ENCODE results near the gene CCDC8. TPM values are rescaled to one million over a fixed set of nuclear protein-coding genes. Genes with fewer than 3 reads are reported as not detected.

The CCDC8 gene
- total RNA-seq, 1 experiment from 2014 or later: 18.6 TPM

- peaks cover 6% of the 10 kb centered on the region; the same call in 1 of the 2 replicates for H3K9me3 ChIP-seq (replicated peaks)
- peaks cover 74% of the 10 kb centered on the region for H3K36me3 ChIP-seq
- H3K27me3 ChIP-seq (replicated peaks): no peaks in the 10 kb centered on the region
- peak overlapping the region; percentile 82 for H3K27ac ChIP-seq
- H3K4me3 ChIP-seq: peak overlapping the region; percentile 25
- DNase-seq (ENCODE audit: low read depth in 1 of 2, low spot score in 2 of 2): peak; percentile 93 to 96
- H3K4me1 ChIP-seq (replicated peaks): peaks cover 60% of the 10 kb centered on the region
Measured at GRCh38 chr19:46390866-46391265, 22.5 kb downstream of the CCDC8 start.

- no peaks in the 10 kb centered on the region for H3K27me3 ChIP-seq (replicated peaks)
- H3K4me3 ChIP-seq: peak overlapping the region; percentile 25; the same call in 1 of the 2 replicates
- DNase-seq (ENCODE audit: low read depth in 1 of 2, low spot score in 2 of 2): no peak
- peaks cover 57% of the 10 kb centered on the region for H3K4me1 ChIP-seq (replicated peaks)
- H3K36me3 ChIP-seq: peaks cover 77% of the 10 kb centered on the region
- peak overlapping the region; percentile 82 for H3K27ac ChIP-seq
- peaks cover 6% of the 10 kb centered on the region; the same call in 1 of the 2 replicates for H3K9me3 ChIP-seq (replicated peaks)
Measured at GRCh38 chr19:46390121-46390858, 23.1 kb downstream of the CCDC8 start.

- Histone ChIP-seq H3K27me3 (replicated peaks) (no peaks in the 10 kb centered on the region), H3K4me1 (replicated peaks) (peaks cover 41% of the 10 kb centered on the region), H3K9me3 (replicated peaks) (peaks cover 6% of the 10 kb centered on the region; the same call in 1 of the 2 replicates), H3K4me3 (no peak overlapping the region), H3K36me3 (peaks cover 83% of the 10 kb centered on the region), H3K27ac (no peak overlapping the region)
- no peak for DNase-seq (ENCODE audit: low read depth in 1 of 2, low spot score in 2 of 2)
Measured at GRCh38 chr19:46388311-46389095, 24.9 kb downstream of the CCDC8 start.

- H3K36me3 ChIP-seq: peaks cover 84% of the 10 kb centered on the region
- no peak overlapping the region for H3K27ac ChIP-seq
Measured at GRCh38 chr19:46387713-46388130, 25.6 kb downstream of the CCDC8 start.

GRCh38 chr19:46386996-46387712 is 26.2 kb downstream of the CCDC8 start:
- H3K36me3 ChIP-seq: peaks cover 89% of the 10 kb centered on the region
- peaks cover 6% of the 10 kb centered on the region; the same call in 1 of the 2 replicates for H3K9me3 ChIP-seq (replicated peaks)
- no peak overlapping the region for H3K27ac ChIP-seq

More at GRCh38 chr19:46387713-46388130, 25.6 kb downstream of the CCDC8 start:
- Histone ChIP-seq H3K9me3 (replicated peaks) (peaks cover 6% of the 10 kb centered on the region; the same call in 1 of the 2 replicates), H3K27me3 (replicated peaks) (no peaks in the 10 kb centered on the region), H3K4me3 (no peak overlapping the region), H3K4me1 (replicated peaks) (peaks cover 33% of the 10 kb centered on the region)
- DNase-seq (ENCODE audit: low read depth in 1 of 2, low spot score in 2 of 2): no peak

GRCh38 chr19:46386151-46386550 is 27.2 kb downstream of the CCDC8 start:
- no peak overlapping the region for H3K4me3 ChIP-seq
- H3K4me1 ChIP-seq (replicated peaks): peaks cover 18% of the 10 kb centered on the region
- peaks cover 89% of the 10 kb centered on the region for H3K36me3 ChIP-seq
- peaks cover 6% of the 10 kb centered on the region; the same call in 1 of the 2 replicates for H3K9me3 ChIP-seq (replicated peaks)
- DNase-seq (ENCODE audit: low read depth in 1 of 2, low spot score in 2 of 2): no peak
- H3K27me3 ChIP-seq (replicated peaks): no peaks in the 10 kb centered on the region
- no peak overlapping the region for H3K27ac ChIP-seq

More at GRCh38 chr19:46386996-46387712, 26.2 kb downstream of the CCDC8 start:
- H3K27me3 ChIP-seq (replicated peaks): no peaks in the 10 kb centered on the region
- no peak for DNase-seq (ENCODE audit: low read depth in 1 of 2, low spot score in 2 of 2)
- peaks cover 28% of the 10 kb centered on the region for H3K4me1 ChIP-seq (replicated peaks)
- no peak overlapping the region for H3K4me3 ChIP-seq

GRCh38 chr19:46385636-46386035 is 27.7 kb downstream of the CCDC8 start:
- H3K9me3 ChIP-seq (replicated peaks): peaks cover 6% of the 10 kb centered on the region; the same call in 1 of the 2 replicates
- no peak overlapping the region for H3K4me3 ChIP-seq
- H3K36me3 ChIP-seq: peaks cover 95% of the 10 kb centered on the region
- H3K4me1 ChIP-seq (replicated peaks): peaks cover 13% of the 10 kb centered on the region
- DNase-seq (ENCODE audit: low read depth in 1 of 2, low spot score in 2 of 2): no peak
- no peaks in the 10 kb centered on the region for H3K27me3 ChIP-seq (replicated peaks)
- H3K27ac ChIP-seq: no peak overlapping the region

GRCh38 chr19:46384396-46384795 is 29.0 kb downstream of the CCDC8 start:
- H3K27ac ChIP-seq: no peak overlapping the region
- no peak overlapping the region for H3K4me3 ChIP-seq
- H3K4me1 ChIP-seq (replicated peaks): peaks cover under 1% of the 10 kb centered on the region; the same call in 1 of the 2 replicates
- peaks cover 97% of the 10 kb centered on the region for H3K36me3 ChIP-seq
- DNase-seq (ENCODE audit: low read depth in 1 of 2, low spot score in 2 of 2): no peak
- no peaks in the 10 kb centered on the region for H3K27me3 ChIP-seq (replicated peaks)
- H3K9me3 ChIP-seq (replicated peaks): no peaks in the 10 kb centered on the region; the same call in 1 of the 2 replicates

- Histone ChIP-seq H3K27ac (no peak overlapping the region), H3K9me3 (replicated peaks) (no peaks in the 10 kb centered on the region; the same call in 1 of the 2 replicates), H3K36me3 (peaks cover 97% of the 10 kb centered on the region), H3K4me3 (no peak overlapping the region), H3K27me3 (replicated peaks) (no peaks in the 10 kb centered on the region), H3K4me1 (replicated peaks) (no peaks in the 10 kb centered on the region)
- DNase-seq (ENCODE audit: low read depth in 1 of 2, low spot score in 2 of 2): no peak
Measured at GRCh38 chr19:46383846-46384245, 29.5 kb downstream of the CCDC8 start.

GRCh38 chr19:46383171-46383815 is 30.1 kb downstream of the CCDC8 start:
- no peak for DNase-seq (ENCODE audit: low read depth in 1 of 2, low spot score in 2 of 2)
- H3K9me3 ChIP-seq (replicated peaks): no peaks in the 10 kb centered on the region; the same call in 1 of the 2 replicates
- H3K27me3 ChIP-seq (replicated peaks): no peaks in the 10 kb centered on the region
- no peak overlapping the region for H3K27ac ChIP-seq
- H3K36me3 ChIP-seq: peaks cover 97% of the 10 kb centered on the region
- H3K4me1 ChIP-seq (replicated peaks): peaks cover 3% of the 10 kb centered on the region
- no peak overlapping the region for H3K4me3 ChIP-seq

GRCh38 chr19:46381756-46382345 is 31.5 kb downstream of the CCDC8 start:
- Histone ChIP-seq H3K9me3 (replicated peaks) (no peaks in the 10 kb centered on the region; the same call in 1 of the 2 replicates), H3K4me1 (replicated peaks) (peaks cover 12% of the 10 kb centered on the region), H3K36me3 (peaks cover 97% of the 10 kb centered on the region), H3K27ac (no peak overlapping the region), H3K27me3 (replicated peaks) (no peaks in the 10 kb centered on the region), H3K4me3 (no peak overlapping the region)
- DNase-seq (ENCODE audit: low read depth in 1 of 2, low spot score in 2 of 2): no peak

GRCh38 chr19:46381346-46381745 is 32.0 kb downstream of the CCDC8 start:
- peaks cover 97% of the 10 kb centered on the region for H3K36me3 ChIP-seq
- no peak overlapping the region for H3K27ac ChIP-seq
- no peak for DNase-seq (ENCODE audit: low read depth in 1 of 2, low spot score in 2 of 2)
- no peaks in the 10 kb centered on the region; the same call in 1 of the 2 replicates for H3K9me3 ChIP-seq (replicated peaks)
- peaks cover 12% of the 10 kb centered on the region for H3K4me1 ChIP-seq (replicated peaks)
- no peak overlapping the region for H3K4me3 ChIP-seq
- no peaks in the 10 kb centered on the region for H3K27me3 ChIP-seq (replicated peaks)

All from SJSA1 (cell line).